HG03045 (cell line): ENCODE results near the gene HDDC2.
"Not testable (repeated sequence)": the region's sequence is repeated elsewhere in the genome, so short reads cannot be mapped to it uniquely, and the experiment has no call there.

ENCODE experiments used
- ATAC-seq: cut with Tn5 transposase; IDR thresholded peaks from one replicate; pipeline ENCODE4 v1.9.1; 2021; ENCODE audit warnings: mild to moderate bottlenecking, moderate library complexity; ENCODE audit not compliant: unreplicated experiment

Gene HDDC2

GRCh38 chr6:125307150-125307838 is 5.5 kb upstream of the HDDC2 start:
- ATAC-seq = no peak

- no peak for ATAC-seq
Observed at GRCh38 chr6:125306756-125307149, 5.0 kb upstream of the HDDC2 start.

GRCh38 chr6:125304970-125305660 is 3.3 kb upstream of the HDDC2 start:
- ATAC-seq = no peak

GRCh38 chr6:125303512-125303854 is 1.7 kb upstream of the HDDC2 start:
- ATAC-seq = no peak

GRCh38 chr6:125302840-125303511 is 1.2 kb upstream of the HDDC2 start:
- no peak for ATAC-seq

GRCh38 chr6:125300992-125301434 is 754 bp downstream of the HDDC2 start:
- ATAC-seq = no peak

GRCh38 chr6:125299257-125299656 is 2.5 kb downstream of the HDDC2 start:
- ATAC-seq = no peak

- no peak for ATAC-seq
Observed at GRCh38 chr6:125296471-125296870, 5.3 kb downstream of the HDDC2 start.

- ATAC-seq = no peak
Observed at GRCh38 chr6:125294925-125295324, 6.8 kb downstream of the HDDC2 start.

GRCh38 chr6:125294036-125294435 is 7.7 kb downstream of the HDDC2 start:
- no peak for ATAC-seq

- ATAC-seq = no peak
Observed at GRCh38 chr6:125293587-125293986, 8.2 kb downstream of the HDDC2 start.

- no peak for ATAC-seq
Observed at GRCh38 chr6:125287718-125288117, 14.0 kb downstream of the HDDC2 start.

GRCh38 chr6:125285936-125286335 is 15.8 kb downstream of the HDDC2 start:
- no peak for ATAC-seq

- ATAC-seq = no peak
Observed at GRCh38 chr6:125285353-125285752, 16.4 kb downstream of the HDDC2 start.

- not testable (repeated sequence) for ATAC-seq
Observed at GRCh38 chr6:125282470-125282869, 19.3 kb downstream of the HDDC2 start.

GRCh38 chr6:125280370-125281035 is 21.3 kb downstream of the HDDC2 start:
- ATAC-seq = not testable (repeated sequence)

GRCh38 chr6:125279961-125280360 is 21.8 kb downstream of the HDDC2 start:
- no peak for ATAC-seq

GRCh38 chr6:125277838-125278237 is 23.9 kb downstream of the HDDC2 start:
- ATAC-seq = no peak

- no peak for ATAC-seq
Observed at GRCh38 chr6:125275779-125276178, 26.0 kb downstream of the HDDC2 start.

GRCh38 chr6:125274935-125275334 is 26.8 kb downstream of the HDDC2 start:
- no peak for ATAC-seq

- ATAC-seq = no peak
Observed at GRCh38 chr6:125273965-125274364, 27.8 kb downstream of the HDDC2 start.

- no peak for ATAC-seq
Observed at GRCh38 chr6:125273251-125273650, 28.5 kb downstream of the HDDC2 start.
